GM19193 (cell line): ENCODE measurements around the gene NDFIP2.

ENCODE experiments used
- POLR2A ChIP-seq: IDR thresholded peaks from 4 replicates; pipeline ENCODE4 v1.6.1; 2011; ENCODE audit not compliant: insufficient read depth, insufficient read length; ENCODE audit errors: extremely low read depth

Gene NDFIP2

DNA sequence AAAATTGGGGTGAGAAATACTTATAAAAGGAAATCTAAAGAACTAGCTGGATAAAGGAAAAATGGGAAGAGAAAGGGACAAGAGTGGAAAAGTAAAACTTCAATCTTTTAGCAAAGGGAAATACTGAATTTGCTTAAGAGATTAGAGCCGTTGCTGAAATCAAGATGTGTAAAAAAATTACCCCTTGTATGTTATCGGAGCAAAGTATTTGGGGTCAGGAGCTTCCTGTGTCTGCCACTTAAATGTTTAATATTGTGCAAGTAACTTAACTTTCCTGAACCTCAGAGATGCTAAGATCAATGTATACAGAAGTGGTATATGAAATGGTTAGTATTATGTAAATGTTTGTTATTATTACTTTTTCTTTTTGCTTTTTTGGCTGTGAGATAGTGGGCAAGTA, 51.6 kb downstream of the NDFIP2 start:
- no peak for TF ChIP-seq POLR2A

DNA sequence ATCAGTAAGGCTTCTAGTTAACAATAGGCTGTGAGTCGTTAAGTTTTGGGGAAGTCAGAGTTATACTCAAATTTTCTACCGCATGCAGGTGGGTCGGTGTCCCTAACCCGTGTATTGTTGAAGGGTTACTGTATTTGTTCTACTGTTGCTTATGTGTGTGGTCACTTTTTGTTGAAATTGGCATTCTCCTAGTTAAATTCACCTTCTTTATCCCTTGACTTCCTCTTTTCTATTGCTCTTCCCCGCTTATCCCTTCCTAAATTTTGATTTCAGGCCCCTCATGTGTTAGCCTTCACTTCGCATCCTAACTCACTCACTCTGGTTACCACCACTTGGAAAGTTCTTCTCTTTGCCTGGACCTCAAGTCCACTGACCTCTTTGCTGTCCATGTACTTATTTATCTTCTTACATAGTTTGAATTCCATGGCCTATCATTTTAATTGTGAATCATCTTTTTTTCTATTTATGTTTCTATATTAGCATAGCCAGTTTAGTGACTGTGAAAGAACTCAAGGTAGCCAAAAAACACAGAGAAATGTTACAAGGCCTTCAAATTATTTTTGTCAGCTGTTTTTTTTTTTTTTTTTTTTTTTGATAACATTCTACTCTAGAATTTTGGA, 52.9 kb downstream of the NDFIP2 start:
- TF ChIP-seq POLR2A: no peak

DNA sequence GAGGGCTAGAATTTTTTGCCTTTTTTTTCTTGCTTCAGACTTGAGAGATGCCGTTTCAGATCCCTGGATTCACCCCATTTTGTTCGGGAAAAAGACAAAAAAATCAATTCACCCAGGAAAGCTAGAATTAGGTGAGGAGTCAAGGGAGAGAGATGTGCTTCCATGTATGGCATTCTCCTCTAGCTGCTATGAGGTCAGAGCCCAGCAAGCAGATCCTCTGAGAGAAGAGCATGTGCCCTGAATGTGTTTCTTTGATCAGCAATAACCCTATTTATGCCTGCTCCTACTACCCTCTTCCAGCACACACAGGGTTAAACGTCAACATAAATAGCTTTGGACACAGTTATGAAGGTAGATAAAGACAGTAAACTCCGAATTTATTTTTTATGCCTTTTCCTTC, 53.6 kb downstream of the NDFIP2 start:
- no peak for TF ChIP-seq POLR2A

DNA sequence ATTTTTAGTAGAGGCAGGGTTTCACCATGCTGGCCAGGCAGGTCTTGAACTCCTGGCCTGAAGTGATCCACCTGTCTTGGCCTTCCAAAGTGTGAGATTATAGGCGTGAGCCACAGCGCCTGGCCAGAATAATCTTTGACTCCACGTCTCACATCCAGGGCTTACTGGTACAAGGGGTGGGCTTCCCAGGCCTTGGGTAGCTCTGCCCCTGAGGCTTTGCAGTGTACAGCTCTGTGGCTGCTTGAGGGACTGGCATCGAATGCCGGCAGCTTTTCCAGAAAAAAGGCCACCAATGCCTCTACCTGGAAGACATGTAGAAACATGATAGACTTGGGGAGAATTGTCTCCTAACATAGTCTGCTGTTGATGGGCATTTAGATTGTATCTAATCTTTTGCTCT, 57.8 kb downstream of the NDFIP2 start:
- no peak for TF ChIP-seq POLR2A

DNA sequence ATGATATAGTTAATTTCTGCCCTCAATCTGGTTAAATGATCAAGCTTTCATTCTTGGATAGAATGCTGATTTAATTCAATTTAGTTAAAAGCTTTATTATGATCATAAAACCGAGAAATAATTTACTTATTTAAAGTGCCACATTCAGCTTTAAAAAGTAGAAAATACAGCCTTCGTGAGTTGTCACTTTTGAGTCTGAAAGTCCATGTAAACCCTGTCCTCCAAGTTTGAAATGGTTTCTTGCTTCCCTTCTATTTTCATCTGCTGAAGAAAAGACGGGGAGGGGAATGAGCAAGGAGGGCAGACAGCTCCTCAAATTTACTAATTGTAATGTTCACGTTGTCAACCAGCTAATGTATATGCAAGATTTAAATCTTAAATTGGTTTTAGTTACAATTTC, 59.5 kb downstream of the NDFIP2 start:
- TF ChIP-seq POLR2A: no peak

DNA sequence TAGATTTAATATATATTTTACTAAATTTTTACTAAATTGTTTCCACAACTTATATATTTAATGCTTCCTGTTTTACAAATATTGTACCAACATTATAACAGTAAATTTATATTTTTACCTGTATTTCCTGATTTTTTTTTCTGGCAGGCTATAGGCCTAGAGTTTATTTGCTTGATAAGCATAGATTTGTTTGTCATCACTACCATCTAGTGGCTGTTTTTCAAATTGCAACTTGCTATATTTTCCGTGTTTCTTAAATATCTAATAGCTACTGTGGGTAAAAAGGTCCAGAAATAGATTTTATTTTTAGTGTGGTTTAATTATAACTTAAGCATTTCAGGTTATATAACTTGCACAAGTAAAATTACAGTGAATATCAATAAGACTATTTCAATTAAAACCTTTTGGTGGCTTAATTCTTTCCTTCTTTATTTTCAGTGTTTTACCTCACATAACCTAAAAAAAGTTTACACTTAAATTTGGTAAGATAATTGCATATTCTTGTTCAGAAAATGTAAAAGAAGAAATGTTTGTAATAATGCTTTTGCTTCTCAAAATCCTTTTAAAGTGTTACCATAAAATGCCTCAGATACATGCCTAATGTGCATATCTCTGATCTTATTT, 60.6 kb downstream of the NDFIP2 start:
- no peak for TF ChIP-seq POLR2A

DNA sequence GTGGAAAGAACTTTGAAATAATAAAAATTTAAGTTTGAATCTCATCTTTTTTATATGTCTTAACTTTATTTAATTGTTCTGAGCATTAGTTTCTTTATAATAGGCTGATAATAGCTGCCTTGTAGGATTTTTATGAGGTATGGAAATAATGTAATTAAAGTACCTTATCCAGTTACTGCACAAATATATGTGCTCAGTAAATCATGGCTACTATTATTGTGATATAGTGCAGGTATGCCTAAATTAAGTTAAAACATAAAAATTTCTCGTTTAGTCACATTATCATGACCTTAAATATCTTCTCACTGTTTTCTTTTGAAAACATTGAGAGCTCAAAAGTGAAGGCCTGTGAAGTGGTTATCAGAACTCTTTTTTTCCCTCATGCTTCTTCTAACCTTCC, 62.9 kb downstream of the NDFIP2 start:
- no peak for TF ChIP-seq POLR2A

DNA sequence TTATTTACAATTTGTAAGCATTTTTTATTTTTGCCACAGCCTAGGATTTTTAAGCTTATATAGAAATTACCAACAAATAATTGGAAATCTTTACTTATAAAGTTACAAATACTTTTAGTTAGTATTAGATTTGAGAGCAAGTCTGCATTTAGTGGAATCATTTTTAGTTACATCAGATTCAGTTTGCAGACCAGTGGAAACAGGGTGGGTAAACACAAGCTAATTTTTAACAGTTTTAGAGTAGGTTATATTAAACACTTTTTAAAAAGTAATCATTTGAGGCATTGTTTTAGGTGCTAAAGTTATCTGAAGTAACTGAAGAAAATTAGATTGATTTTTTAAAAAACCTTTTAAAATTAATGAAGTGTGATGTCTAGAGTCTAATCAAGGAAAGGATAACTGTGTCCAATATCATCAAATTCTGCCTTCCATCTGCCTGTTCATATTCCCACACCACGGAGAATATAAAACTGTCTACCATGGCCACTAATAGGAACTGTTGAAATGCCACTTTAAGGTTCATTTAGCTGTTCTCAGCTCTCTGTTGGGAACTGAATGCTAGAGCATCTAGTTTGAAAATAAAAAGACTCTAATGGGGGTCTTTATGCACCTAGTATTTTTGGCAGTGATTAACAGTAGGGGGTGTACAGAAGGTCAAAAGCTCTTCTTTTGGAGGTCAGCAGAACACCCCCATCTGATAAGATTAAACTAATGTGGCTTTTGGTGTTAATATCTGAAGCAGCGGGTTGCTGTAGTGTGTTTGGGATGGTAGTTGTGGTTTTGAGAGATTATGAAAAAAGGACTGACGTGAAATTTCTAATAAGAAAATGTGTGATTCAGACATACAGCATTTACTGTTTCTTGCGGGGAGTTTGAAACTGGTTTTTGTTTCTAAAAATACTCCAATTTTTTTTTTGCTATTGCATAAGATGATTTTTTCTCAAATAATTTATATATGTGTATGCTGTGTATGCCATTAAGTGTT, 66.5 kb downstream of the NDFIP2 start:
- no peak for TF ChIP-seq POLR2A

DNA sequence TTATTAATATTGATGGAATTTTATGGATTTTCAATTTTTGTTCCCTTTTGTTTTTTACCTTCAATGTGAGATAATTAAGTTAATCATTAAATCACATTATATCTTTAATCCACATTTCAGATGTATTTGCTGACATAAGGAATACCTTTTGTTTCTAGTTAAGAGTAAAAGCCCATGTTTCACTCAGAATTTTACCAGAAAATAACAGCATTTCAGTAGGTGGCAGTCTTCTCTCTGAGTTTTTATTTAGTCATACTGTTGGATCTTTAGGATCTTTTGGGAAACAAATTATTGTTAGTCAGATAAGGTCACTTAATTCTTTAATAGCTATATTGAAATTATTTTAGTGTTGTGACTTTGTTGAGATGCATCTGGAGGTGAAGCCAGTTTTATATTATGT, 67.9 kb downstream of the NDFIP2 start:
- no peak for TF ChIP-seq POLR2A

DNA sequence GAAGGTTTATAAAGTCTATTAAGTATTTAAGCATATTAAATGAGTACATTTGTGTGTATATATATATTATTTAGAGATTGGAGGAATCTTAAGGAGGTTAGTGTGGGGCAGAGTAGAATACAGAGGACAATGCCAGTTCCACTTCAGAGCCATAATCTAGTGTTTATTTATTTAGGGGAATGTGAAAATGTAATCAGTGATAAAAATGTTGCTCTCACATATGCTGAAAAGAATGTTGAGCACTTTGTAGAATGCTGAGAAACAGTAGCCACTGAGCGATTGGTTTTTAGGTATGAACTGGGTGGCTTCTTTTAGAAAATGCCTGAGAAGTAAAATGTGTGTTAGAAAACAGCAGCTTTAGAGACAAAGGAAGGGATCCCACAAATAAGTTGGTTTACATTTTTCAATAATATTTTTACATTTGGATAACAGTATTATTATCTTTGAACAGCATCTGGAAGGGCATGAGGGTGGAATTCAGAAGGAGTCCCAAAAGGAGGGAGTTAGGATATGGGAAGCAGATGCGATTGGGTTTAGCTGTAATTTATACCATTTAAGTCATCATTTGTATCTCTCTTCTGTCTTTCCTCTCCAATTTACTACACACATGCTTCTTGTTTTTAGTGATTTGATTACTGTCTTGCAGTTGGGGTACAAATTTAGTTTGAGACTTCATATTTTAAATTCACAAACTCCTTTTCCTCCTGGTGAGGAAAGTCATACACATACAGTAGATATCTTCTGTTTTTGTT, 68.6 kb downstream of the NDFIP2 start:
- TF ChIP-seq POLR2A: no peak

DNA sequence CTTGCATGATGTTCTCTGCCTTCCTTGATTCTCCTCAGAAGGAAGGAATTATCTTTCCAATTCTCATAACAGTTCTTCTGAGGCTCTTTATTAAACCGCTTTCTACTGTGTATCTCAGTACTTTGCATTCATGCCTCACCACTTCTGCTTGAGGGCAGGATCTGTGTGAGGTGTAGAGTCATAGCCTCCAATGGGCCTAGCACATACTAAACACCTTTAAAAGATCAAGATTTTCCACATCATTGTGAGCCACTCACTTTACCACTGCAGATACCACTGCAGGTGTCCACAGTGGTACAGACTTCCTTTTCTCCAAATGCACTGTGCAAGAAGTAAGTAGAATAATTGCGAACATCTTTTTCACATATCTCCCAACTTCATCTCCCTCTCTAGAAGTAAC, 76.7 kb downstream of the NDFIP2 start:
- TF ChIP-seq POLR2A: no peak

DNA sequence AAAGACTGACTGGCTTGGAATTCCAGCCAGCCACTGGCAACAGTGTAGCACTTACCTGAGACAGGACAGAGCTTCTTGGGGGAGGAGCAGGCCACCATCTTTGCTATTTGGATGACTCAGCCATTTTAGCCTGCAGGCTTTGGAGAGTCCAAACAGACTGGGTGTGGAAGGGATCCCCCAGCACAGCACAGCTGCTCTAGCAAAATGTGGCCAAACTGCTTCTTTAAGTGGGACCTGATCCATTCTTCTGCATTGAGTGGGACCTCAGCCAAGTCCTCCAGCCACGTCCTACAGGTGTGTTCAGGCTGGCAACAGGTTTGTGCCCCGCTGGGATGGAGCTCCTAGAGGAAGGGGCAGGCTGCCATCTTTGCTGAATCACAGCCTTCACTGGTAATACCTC, 80.0 kb downstream of the NDFIP2 start:
- no peak for TF ChIP-seq POLR2A

DNA sequence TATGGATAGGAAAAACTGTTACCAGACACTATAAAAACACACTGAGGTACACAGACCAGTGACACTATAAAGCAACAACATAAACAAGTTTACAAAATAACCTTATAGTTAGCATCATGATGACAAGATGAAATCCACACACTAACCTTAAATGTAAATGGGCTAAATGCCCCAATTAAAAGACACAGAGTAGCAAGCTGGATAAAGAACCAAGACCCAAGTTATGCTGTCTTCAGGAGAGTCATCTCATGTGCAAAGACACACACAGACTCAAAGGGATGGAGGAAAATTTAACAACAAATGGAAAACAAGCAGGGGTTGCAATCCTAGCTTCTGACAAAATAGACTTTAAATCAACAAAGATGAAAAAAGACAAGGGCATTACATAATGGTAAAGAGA, 81.6 kb downstream of the NDFIP2 start:
- TF ChIP-seq POLR2A: no peak

DNA sequence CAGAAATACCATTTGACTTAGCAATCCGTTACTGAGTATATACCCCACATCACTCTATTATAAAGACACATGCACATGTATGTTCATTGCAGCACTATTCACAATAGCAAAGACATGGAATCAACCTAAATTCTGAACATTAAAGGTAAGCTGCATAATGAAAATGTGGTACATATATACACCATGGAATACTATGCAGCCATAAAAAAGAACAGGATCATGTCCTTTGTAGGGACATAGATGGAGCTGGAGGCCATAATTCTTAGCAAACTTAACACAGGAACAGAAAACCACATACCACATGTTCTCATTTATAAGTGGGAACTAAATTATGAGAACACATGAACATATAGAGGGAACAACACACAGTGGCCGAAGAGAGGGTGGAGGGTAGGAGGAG, 85.2 kb downstream of the NDFIP2 start:
- TF ChIP-seq POLR2A: no peak

DNA sequence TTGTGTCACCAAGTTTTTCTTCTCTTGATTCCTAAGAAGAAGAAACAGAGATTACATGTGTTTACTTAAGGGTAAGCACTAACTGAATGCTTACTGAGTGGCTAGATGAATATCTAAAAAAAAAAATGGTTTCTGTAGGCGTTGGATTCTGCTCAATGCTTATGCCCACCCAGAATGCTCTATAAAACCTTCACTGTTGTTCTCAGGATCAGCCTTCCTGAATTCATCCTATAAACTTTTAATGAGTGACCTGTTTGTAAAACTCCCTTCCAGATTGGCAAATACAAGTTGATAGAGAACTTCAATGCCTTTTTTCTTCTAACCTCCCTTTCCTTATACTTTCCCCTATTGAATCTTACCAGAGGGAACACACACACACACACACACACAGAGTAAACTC, 90.2 kb downstream of the NDFIP2 start:
- TF ChIP-seq POLR2A: no peak
